ENCODE data around the gene ZNF878.
"Not testable (repeated sequence)": the region's sequence is repeated elsewhere in the genome, so short reads cannot be mapped to it uniquely, and the experiment has no call there.

The ZNF878 gene

DNA sequence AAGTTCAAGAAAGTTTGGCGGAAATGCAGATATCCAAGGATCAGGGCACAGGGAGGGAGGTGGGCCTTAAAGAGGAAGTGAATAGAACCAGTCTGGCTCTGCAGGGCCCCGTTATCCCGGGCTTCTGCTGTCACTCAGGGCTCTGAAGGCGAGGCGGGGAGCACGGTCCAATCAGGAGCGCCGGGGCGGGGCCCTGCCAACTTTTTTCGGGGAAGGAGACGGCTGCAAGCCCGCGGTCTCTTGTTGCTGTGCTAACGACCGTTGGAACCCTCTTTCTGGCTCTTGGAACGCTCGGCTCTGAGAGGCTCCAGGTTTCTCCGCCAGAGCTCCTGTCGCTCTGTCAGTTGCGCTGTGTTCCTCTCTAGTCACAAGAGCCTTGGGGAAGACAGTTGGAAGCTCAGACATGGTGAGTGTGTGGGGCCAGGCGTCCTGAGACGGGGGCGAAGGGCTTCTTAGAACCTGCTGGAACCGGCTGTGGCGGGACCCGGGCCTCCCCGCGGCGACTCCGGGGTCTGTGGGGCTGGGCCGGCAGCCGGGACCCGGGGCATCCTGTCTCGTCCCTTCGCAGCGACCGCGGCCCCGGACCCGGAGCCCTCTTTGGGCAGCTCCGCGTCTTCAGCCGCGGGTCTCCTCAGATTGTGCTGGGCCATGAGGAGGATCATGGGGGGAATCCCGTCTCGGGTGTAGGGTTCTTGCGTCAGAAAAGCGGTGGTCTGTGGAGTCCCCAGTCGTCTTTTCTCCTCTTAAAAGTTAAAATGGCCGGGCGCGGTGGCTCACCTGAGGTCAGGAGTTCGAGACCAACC, 39.5 kb upstream of the ZNF878 start:
- ChIA-PET POLR2A (no interaction called here), CTCF (no interaction called here)
- no peak for DNase-seq (ENCODE audit: extremely low spot score)
- no peak for TF ChIP-seq FOXA1 (IDR thresholded peaks at IDR 0.05)
- no peak for TF ChIP-seq SP1 (IDR thresholded peaks at IDR 0.05)
- TF ChIP-seq ELF4 (IDR thresholded peaks at IDR 0.05) = no peak
- TF ChIP-seq ARNT (IDR thresholded peaks at IDR 0.05) = no peak
- TF ChIP-seq FOXM1 (IDR thresholded peaks at IDR 0.05; ENCODE audit: borderline replicate concordance) = no peak
- TF ChIP-seq HDGF (IDR thresholded peaks at IDR 0.05; ENCODE audit: borderline replicate concordance) = no peak
- TF ChIP-seq, protein P1, sequence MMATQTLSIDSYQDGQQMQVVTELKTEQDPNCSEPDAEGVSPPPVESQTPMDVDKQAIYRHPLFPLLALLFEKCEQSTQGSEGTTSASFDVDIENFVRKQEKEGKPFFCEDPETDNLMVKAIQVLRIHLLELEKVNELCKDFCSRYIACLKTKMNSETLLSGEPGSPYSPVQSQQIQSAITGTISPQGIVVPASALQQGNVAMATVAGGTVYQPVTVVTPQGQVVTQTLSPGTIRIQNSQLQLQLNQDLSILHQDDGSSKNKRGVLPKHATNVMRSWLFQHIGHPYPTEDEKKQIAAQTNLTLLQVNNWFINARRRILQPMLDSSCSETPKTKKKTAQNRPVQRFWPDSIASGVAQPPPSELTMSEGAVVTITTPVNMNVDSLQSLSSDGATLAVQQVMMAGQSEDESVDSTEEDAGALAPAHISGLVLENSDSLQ (IDR thresholded peaks at IDR 0.05) = no peak
- TF ChIP-seq LEF1 (IDR thresholded peaks at IDR 0.05; ENCODE audit: borderline replicate concordance) = no peak
- no peak for TF ChIP-seq BHLHE40 (IDR thresholded peaks at IDR 0.05; ENCODE audit: borderline replicate concordance)

DNA sequence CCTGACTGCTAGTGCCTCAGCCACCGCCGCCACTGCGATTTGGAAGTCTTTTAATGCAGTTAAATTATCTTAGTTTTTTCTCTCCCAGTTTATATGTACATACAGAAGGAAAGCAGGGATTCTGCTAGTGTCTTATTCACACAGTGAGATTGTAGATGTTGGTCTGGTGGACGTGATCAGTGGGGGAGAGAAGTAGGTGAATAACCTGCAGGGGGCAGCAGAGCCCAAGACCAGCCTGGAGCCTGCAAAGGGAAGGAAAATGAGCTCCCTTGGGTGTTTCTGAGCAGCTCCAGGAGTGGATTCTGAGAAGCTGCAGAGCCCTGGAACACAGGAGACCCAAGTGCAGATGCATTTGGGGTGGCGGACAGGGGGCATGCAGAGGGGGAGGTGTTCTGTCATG, 38.0 kb upstream of the ZNF878 start:
- no peak for DNase-seq (ENCODE audit: extremely low spot score)
- CTCF ChIA-PET = interaction anchor here (0.6 kb wide), 1 partner anchor 12 kb away, joined by 3 read pairs; no protein-coding TSS in a partner anchor
- POLR2A ChIA-PET = no interaction called here

DNA sequence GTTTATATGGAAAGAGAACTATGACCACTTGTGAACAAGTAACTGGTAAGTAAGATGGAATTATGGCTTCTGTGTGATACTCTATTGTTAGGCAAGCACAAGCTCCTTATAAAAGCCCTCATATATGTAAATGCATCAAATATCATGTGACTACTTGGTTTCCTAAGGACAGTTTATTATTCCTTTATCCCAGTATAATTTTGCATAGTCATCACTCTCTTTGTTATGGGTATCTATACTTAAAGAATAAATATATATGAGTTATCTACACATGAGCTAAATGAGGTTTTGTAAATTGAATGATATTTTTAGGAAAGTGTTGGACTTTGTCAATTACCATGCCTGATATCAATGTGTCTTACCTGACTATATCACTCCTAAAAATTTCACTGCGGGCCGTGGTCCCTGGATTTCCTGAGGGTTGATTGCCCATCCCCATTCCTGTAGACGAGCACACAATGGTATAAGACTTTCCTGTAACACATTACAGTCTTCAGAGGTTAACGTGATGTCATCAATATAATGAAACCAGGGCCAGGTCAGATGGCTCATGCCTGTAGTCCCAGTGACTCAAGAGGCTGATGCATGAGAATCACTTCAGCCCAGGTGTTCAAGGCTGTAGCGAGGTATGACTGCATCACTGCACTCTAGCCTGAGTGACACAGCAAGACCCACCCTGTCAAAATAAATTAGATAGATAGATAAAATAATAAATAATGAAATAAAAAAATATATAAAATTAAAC, 32.5 kb upstream of the ZNF878 start:
- TF ChIP-seq L3MBTL2 (conservative IDR thresholded peaks at IDR 0.05) = no peak
- TF ChIP-seq HDGF (IDR thresholded peaks at IDR 0.05; ENCODE audit: borderline replicate concordance) = no peak
- no peak for TF ChIP-seq SP1 (IDR thresholded peaks at IDR 0.05)
- TF ChIP-seq FOXA1 (IDR thresholded peaks at IDR 0.05) = no peak
- TF ChIP-seq, protein P1 (IDR thresholded peaks at IDR 0.05) = no peak
- TF ChIP-seq FOXM1 (IDR thresholded peaks at IDR 0.05; ENCODE audit: borderline replicate concordance) = no peak
- TF ChIP-seq BHLHE40 (IDR thresholded peaks at IDR 0.05; ENCODE audit: borderline replicate concordance) = no peak
- TF ChIP-seq FOXK2 (IDR thresholded peaks at IDR 0.05) = no peak
- TF ChIP-seq SUZ12 (IDR thresholded peaks at IDR 0.05) = no peak
- no peak for TF ChIP-seq NFRKB (IDR thresholded peaks at IDR 0.05)
- TF ChIP-seq ELF4 (IDR thresholded peaks at IDR 0.05) = no peak
- TF ChIP-seq ZNF384 (IDR thresholded peaks at IDR 0.05) = no peak
- TF ChIP-seq CTBP1 (IDR thresholded peaks at IDR 0.05; ENCODE audit: borderline replicate concordance) = no peak
- TF ChIP-seq TARDBP (IDR thresholded peaks at IDR 0.05) = no peak
- TF ChIP-seq LEF1 (IDR thresholded peaks at IDR 0.05; ENCODE audit: borderline replicate concordance) = no peak
- TF ChIP-seq ARNT (IDR thresholded peaks at IDR 0.05) = no peak
- ChIA-PET CTCF (no interaction called here), POLR2A (no interaction called here)
- no peak for DNase-seq (ENCODE audit: extremely low spot score)

More for the DNA sequence above, 38.0 kb upstream of the ZNF878 start:
- TF ChIP-seq, protein P1 (IDR thresholded peaks at IDR 0.05) = no peak
- TF ChIP-seq FOXM1 (IDR thresholded peaks at IDR 0.05; ENCODE audit: borderline replicate concordance) (no peak), TARDBP (IDR thresholded peaks at IDR 0.05) (no peak), FOXA1 (IDR thresholded peaks at IDR 0.05) (no peak), FOXK2 (IDR thresholded peaks at IDR 0.05) (no peak), ELF4 (IDR thresholded peaks at IDR 0.05) (no peak), ARNT (IDR thresholded peaks at IDR 0.05) (no peak), BHLHE40 (IDR thresholded peaks at IDR 0.05; ENCODE audit: borderline replicate concordance) (no peak), CTBP1 (IDR thresholded peaks at IDR 0.05; ENCODE audit: borderline replicate concordance) (no peak), LEF1 (IDR thresholded peaks at IDR 0.05; ENCODE audit: borderline replicate concordance) (no peak)

DNA sequence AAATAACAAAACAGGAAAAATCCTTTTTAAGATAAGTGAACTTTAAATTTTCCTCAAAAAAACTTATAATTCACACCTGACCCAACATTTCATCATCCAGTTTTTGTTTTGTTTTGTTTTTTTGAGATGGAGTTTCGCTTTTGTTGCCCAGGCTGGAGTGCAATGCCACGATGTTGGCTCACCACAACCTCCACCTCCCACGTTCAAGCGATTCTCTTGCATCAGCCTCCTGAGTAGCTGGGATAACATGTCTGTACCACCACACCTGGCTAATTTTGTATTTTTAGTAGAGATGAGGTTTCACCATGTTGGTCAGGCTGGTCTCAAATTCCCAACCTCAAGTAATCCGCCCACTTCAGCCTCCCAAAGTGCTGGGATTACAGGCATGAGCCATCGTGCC, 30.6 kb upstream of the ZNF878 start:
- POLR2A ChIA-PET; CTCF ChIA-PET; DNase-seq (ENCODE audit: extremely low spot score): not testable (repeated sequence)

DNA sequence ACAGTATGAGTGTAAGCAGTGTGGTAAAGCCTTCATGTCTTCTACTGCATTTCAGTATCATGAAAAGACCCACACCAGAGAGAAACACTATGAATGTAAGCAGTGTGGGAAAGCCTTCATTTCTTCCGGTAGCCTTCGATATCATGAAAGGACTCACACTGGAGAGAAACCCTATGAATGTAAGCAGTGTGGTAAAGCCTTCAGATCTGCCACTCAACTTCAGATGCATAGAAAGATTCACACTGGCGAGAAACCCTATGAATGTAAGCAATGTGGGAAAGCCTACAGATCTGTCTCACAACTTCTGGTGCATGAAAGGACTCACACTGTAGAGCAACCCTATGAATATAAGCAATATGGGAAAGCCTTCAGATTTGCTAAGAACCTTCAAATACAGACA, 24.6 kb upstream of the ZNF878 start:
- POLR2A ChIA-PET = no interaction called here
- no peak for DNase-seq (ENCODE audit: extremely low spot score)
- CTCF ChIA-PET = no interaction called here
- TF ChIP-seq TARDBP (IDR thresholded peaks at IDR 0.05) (no peak), HDGF (IDR thresholded peaks at IDR 0.05; ENCODE audit: borderline replicate concordance) (no peak), NFRKB (IDR thresholded peaks at IDR 0.05) (no peak), BHLHE40 (IDR thresholded peaks at IDR 0.05; ENCODE audit: borderline replicate concordance) (no peak), ELF4 (IDR thresholded peaks at IDR 0.05) (no peak)

DNA sequence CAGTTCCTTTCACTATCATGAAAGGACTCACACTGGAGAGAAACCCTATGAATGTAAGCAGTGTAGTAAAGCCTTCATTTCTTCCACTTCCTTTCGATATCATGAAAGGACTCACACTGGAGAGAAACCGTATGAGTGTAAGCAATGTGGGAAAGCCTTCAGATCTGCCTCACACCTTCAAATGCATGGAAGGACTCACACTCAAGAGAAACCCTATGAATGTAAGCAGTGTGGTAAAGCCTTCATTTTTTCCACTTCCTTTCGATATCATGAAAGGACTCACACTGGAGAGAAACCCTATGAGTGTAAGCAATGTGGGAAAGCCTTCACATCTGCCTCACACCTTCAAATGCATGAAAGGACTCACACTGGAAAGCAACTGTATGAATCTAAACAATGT, 23.6 kb upstream of the ZNF878 start:
- CTCF ChIA-PET; POLR2A ChIA-PET; DNase-seq (ENCODE audit: extremely low spot score): not testable (repeated sequence)
